HCT116 (cell line): ENCODE data around the gene CLEC17A.

Experiments used
- ATF3 ChIP-seq: IDR thresholded peaks from 2 replicates; pipeline ENCODE4 v1.6.1; 2012
- CTCF ChIP-seq, 3 experiments: fragments of 200-600 bp in 1 of 3; sonication (generic) in 1 of 3; IDR thresholded peaks in 2 of 3; conservative IDR thresholded peaks in 1 of 3; 2 replicates each; pipeline ENCODE4 v1.5.1; 2012 to 2017; ENCODE audit warnings: low read depth in 2 of 3, low read length in 2 of 3, antibody characterized with exemption in 1 of 3, borderline replicate concordance in 1 of 3, control low read depth in 1 of 3, mild to moderate bottlenecking in 1 of 3, mixed read lengths in 1 of 3, mixed run types in 1 of 3, moderate library complexity in 1 of 3; ENCODE audit not compliant: insufficient read depth in 1 of 3
- ELF1 ChIP-seq: IDR thresholded peaks from 2 replicates; pipeline ENCODE4 v1.6.1; 2012; ENCODE audit warnings: low read depth, borderline replicate concordance
- EZH2 ChIP-seq: fragments of 200-600 bp; sonication (generic); IDR thresholded peaks from 2 replicates; pipeline ENCODE4 v1.6.1; 2017; ENCODE audit warnings: antibody characterized with exemption, mixed run types
- EZH2phosphoT487 ChIP-seq: fragments of 200-600 bp; IDR thresholded peaks from 2 replicates; pipeline ENCODE4 v1.6.1; 2018; ENCODE audit warnings: antibody characterized with exemption, borderline replicate concordance
- FOSL1 ChIP-seq: IDR thresholded peaks from 2 replicates; pipeline ENCODE4 v1.6.1; 2012; ENCODE audit warnings: low read depth
- POLR2A ChIP-seq: IDR thresholded peaks from 2 replicates; pipeline ENCODE4 v1.7.0; 2011; ENCODE audit warnings: borderline replicate concordance; ENCODE audit not compliant: insufficient read depth, insufficient read length; ENCODE audit errors: extremely low read depth
- POLR2AphosphoS5 ChIP-seq: IDR thresholded peaks from 2 replicates; pipeline ENCODE4 v1.6.1; 2011; ENCODE audit warnings: mild to moderate bottlenecking, low read depth, low read length, moderate library complexity
- SIN3A ChIP-seq: IDR thresholded peaks from 2 replicates; pipeline ENCODE4 v1.6.1; 2012; ENCODE audit warnings: low read depth
- SP1 ChIP-seq: IDR thresholded peaks from 2 replicates; pipeline ENCODE4 v1.6.1; 2012; ENCODE audit warnings: low read depth
- YY1 ChIP-seq: IDR thresholded peaks from 2 replicates; pipeline ENCODE4 v1.6.1; 2011; ENCODE audit warnings: low read length, low read depth, moderate library complexity, mild to moderate bottlenecking; ENCODE audit not compliant: insufficient replicate concordance; ENCODE audit errors: extremely low read depth
- ZBTB33 ChIP-seq: IDR thresholded peaks from 2 replicates; pipeline ENCODE4 v1.6.1; 2011; ENCODE audit warnings: mild to moderate bottlenecking, low read length, moderate library complexity; ENCODE audit not compliant: insufficient replicate concordance; ENCODE audit errors: extremely low read depth

- TF ChIP-seq CTCF (IDR thresholded peaks at IDR 0.05 in 2 of 3, conservative IDR thresholded peaks at IDR 0.05 in 1 of 3; ENCODE audit: borderline replicate concordance in 1 of 3, insufficient read depth in 1 of 3, low read depth in 2 of 3, low read length in 2 of 3): no peak
- no peak for TF ChIP-seq ELF1
- no peak for TF ChIP-seq POLR2AphosphoS5
- TF ChIP-seq YY1: no peak
- no peak for TF ChIP-seq SP1
- no peak for TF ChIP-seq SIN3A
- TF ChIP-seq ZBTB33: no peak
- TF ChIP-seq POLR2A: no peak
- no peak for TF ChIP-seq FOSL1
- TF ChIP-seq EZH2phosphoT487: no peak
- no peak for TF ChIP-seq EZH2
- no peak for TF ChIP-seq ATF3
Measured at GRCh38 chr19:14599548-14600147, 16.8 kb downstream of the CLEC17A start.
